ENCODE measurements around the gene TWIST2.

The TWIST2 gene

GRCh38 chr2:238892796-238893195, 44.9 kb downstream of the TWIST2 start:
- DNase-seq = no peak

- DNase-seq = no peak
Measured at GRCh38 chr2:238893349-238894000, 45.6 kb downstream of the TWIST2 start.

- DNase-seq = no peak
Measured at GRCh38 chr2:238894226-238894949, 46.5 kb downstream of the TWIST2 start.

DNA sequence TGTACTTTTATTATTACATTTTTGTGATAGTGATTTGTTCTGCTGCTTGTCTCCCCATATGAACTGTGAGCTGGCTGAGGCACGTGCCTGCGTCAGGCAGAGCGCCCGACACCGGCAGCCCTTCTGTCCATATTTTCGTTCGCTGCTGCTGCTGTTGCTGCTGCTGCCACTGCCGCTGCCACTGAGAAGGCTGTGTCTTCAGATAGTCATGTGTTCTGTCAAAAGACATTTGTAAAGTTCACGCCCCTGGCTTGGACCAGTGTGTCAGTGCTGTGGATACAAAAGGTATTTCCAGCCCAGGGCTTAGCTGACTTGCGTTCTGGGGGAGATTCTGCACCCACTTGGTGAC, 47.0 kb downstream of the TWIST2 start:
- DNase-seq = no peak

- DNase-seq = no peak
Measured at GRCh38 chr2:238895361-238895882, 47.5 kb downstream of the TWIST2 start.

- DNase-seq = no peak
Measured at GRCh38 chr2:238895891-238896600, 48.2 kb downstream of the TWIST2 start.

DNA sequence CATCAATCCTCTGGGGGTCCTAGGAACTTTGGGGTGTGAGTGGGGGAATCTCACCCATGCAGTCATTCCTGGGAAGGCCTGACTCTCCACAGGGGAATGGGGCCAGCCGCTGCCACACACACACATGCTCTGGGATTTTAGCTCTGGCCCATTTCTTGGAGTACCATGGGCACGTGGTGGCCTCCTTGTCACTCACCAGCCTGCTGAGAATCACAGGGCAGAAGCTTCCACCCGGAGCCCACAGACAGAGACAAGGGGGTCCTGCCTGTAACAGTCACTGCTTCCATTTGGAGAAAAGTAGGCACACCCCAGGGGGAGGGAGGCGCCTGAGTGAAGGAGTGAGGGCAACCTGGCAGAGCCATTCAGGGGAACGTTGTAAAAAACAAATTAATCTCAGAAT, 48.8 kb downstream of the TWIST2 start:
- DNase-seq = no peak

DNA sequence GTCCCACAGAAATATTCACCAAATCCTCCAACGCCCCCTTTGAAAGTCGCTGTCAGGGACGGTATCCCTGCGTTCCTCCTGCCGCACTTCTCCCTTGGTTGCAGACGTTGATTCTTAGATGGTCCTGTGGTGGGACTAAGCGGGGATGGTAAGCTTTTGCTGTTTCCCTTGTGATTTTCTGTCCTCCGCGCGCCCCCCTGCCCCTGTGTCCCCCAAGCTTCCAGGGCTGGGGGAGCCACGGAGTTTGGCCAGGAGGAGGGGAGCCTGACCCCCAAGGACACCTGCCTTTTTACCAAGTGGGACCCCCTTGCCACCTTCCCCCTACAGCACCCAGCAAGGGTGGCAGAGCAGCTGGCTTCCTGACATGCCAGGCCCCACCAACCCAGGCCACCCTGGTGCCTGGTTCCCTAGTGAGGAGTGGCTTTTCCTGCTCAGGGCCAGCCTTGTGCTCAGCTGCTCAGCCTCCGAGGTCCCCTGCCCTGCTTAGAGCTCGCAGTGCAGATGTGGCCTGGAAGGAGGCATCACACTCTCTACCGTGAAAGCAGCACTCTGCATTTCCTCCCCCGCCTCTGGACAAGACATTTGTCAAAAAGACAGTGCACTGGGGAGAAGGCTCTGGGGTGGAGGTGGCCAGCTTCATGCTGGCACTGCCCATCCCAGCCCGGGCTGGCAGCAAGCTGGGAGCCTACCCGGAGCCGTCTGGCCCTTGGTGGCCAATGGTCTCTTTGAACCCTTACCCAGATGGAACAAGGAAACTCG, 49.4 kb downstream of the TWIST2 start:
- no peak for DNase-seq

DNA sequence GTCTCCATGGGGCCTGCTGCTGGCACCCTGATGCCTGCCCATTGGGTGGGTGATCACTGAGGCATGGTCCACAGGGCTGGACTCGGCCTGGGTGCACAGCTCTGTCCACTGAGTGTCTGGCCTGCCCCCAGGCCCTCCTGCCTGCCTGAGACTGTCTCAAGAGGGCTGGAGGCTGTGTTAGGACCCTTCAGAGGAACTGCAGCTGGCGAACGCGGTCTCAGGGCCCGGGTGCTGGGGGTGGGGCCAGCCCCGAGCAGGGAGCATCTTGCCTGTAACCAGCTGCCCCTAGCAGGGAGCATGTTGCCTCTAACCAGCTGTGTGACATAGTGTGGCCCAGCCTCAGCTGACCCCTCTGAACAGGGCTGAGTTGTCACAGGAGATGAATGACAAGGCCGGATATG, 50.0 kb downstream of the TWIST2 start:
- no peak for DNase-seq

GRCh38 chr2:238898534-238899281, 50.8 kb downstream of the TWIST2 start:
- no peak for DNase-seq

GRCh38 chr2:238899386-238899785, 51.5 kb downstream of the TWIST2 start:
- DNase-seq = no peak

- no peak for DNase-seq
Measured at GRCh38 chr2:238900511-238900910, 52.6 kb downstream of the TWIST2 start.

GRCh38 chr2:238901461-238902057, 53.7 kb downstream of the TWIST2 start:
- no peak for DNase-seq

DNA sequence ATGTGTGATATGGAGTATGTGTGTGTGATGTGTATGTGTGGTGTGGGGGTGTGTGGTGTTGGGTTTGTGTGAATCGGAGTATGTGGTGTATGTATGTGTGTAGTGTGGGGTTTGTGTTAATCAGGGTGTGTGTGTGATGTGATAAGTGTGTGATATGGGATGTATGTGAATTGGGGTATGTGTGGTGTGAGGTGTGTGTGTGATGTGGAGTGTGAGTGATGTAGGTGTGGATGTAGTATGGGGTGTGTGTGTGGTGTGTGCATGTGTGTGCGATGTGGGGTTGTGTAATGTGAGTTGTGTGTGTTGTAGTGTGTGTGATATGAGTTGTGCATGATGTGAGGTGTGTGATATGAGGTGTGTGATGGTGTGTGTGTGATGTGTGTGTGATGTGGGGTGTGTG, 54.4 kb downstream of the TWIST2 start:
- no peak for DNase-seq

DNA sequence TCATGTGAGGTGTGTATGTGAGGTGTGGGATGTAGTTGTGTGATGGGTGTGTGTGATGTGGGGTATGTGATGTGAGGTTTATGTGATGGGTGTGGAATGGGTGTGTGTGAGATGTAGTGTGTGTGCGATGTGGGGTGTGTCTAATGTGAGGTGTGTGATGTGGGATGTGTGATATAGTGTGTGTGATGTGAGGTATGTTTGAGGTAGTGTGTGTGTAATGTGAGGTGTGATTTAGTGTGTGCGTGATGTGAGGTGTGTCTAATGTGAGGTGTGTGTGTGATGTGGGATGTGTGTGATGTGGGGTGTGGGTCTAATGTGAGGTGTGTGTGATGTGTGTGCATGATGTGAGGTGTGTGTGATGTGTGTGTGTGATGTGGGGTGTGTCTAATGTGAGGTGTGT, 55.3 kb downstream of the TWIST2 start:
- no peak for DNase-seq

- no peak for DNase-seq
Measured at GRCh38 chr2:238904177-238904576, 56.3 kb downstream of the TWIST2 start.

- DNase-seq = no peak
Measured at GRCh38 chr2:238904716-238905115, 56.8 kb downstream of the TWIST2 start.

DNA sequence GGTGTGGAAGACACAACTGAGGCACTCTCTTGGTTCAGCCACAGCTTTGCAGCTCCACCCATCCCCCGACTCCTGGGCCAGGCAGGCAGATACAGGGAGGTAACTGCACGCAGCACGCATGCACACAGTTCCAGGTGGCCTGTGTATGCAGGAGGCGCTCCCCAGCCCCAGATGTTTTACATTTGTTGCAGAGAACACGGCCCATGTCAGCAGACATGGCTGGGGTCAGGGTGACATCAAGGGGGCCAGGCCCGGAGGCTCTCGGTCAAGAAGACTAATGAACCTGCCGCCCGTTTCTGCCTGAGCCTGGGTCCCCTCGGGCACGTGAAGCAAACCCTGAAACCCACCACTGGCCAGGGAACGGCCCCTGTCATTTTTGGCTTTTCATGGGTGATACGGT, 57.3 kb downstream of the TWIST2 start:
- DNase-seq = no peak

DNA sequence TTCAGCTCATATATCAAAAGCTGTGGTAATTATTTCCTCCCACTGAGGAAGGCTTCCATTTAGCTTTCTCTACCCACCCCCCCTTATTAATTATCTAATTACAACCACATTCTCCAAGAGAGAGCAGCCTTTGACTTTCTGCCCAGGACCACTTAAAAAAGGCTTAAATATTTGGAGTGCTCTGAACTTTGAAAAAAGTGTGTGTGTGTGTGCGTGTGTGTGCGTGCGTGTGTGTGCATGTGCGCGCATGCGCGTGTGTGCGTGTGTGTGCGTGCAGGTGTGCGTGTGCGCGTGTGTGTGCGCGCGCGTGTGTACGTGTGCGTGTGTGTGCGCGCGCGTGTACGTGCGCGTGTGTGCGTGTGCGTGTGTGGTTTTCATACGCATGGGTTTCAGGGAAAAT, 57.8 kb downstream of the TWIST2 start:
- DNase-seq = no peak

GRCh38 chr2:238906254-238906935, 58.5 kb downstream of the TWIST2 start:
- DNase-seq = no peak

DNA sequence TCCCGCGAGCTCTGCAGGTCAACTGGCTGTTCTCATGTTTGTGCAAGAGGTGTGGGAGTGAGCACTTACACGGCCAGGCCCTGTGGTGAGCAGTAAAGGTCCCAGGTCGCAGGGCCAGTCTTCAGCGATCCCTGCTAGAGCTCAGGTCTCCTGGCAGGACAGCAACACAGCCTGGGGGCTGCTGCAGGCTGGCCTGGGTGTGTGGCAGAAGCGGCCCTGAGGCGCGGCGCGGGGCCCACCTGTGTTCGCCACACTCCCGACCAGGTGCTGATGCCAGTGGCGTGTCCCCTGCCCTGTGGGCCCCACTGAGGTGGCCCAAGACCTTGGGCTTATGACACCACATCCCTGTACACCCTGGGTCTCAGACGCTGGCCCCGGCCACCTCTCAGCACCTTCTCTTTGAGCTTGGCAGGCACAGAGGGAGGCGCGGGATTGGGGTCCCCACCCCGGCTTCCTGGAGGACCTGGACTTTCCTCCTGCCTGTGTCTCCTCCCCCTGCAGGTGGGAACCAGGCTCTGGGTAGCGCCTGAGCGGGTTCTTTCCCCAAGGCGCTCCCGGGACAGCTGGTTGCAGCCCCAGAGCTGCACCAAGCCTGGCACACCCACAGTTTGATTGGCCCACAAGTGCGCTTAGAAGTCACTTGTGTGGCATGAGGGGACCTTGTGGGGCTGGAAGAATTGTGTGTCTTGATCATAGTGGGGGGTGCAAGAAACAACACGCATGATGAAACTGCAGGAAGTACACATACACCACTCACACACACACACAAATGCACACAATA, 59.2 kb downstream of the TWIST2 start:
- no peak for DNase-seq
